ENCODE measurements around the gene NTPCR.

NTPCR gene

GRCh38 chr1:232942413-232943294 lies 7.8 kb upstream of the NTPCR start:
- no peak overlapping the region for H3K4me3 Mint-ChIP-seq
- H3K27ac Mint-ChIP-seq = no peak overlapping the region
- DNase-seq = no peak
- peaks cover 8% of the 10 kb centered on the region for H3K27me3 Mint-ChIP-seq
- H3K9me3 Mint-ChIP-seq = peaks cover 2% of the 10 kb centered on the region
- H3K36me3 Mint-ChIP-seq (ENCODE audit: low read depth) = no peaks in the 10 kb centered on the region
- H3K4me1 Mint-ChIP-seq (ENCODE audit: low read depth) = peaks cover 22% of the 10 kb centered on the region

- Mint-ChIP-seq H3K27ac (peak overlapping the region; percentile 85), H3K36me3 (ENCODE audit: low read depth) (no peaks in the 10 kb centered on the region), H3K9me3 (peaks cover 2% of the 10 kb centered on the region), H3K4me3 (peak overlapping the region; percentile 12), H3K27me3 (peaks cover 6% of the 10 kb centered on the region), H3K4me1 (ENCODE audit: low read depth) (peaks cover 22% of the 10 kb centered on the region)
- peak; percentile 45 for DNase-seq
These were observed 6.6 kb upstream of the NTPCR start for GRCh38 chr1:232943679-232944252.

GRCh38 chr1:232944347-232944746 lies 6.1 kb upstream of the NTPCR start:
- Mint-ChIP-seq H3K27ac (peak overlapping the region; percentile 85), H3K36me3 (ENCODE audit: low read depth) (no peaks in the 10 kb centered on the region), H3K4me3 (no peak overlapping the region), H3K27me3 (peaks cover 3% of the 10 kb centered on the region), H3K4me1 (ENCODE audit: low read depth) (peaks cover 25% of the 10 kb centered on the region), H3K9me3 (peaks cover 2% of the 10 kb centered on the region)
- no peak for DNase-seq

- H3K36me3 Mint-ChIP-seq (ENCODE audit: low read depth) = peaks cover 17% of the 10 kb centered on the region
- no peaks in the 10 kb centered on the region for H3K9me3 Mint-ChIP-seq
- no peaks in the 10 kb centered on the region for H3K27me3 Mint-ChIP-seq
- peak overlapping the region; percentile 95 for H3K27ac Mint-ChIP-seq
- no peak for DNase-seq
- peaks cover 38% of the 10 kb centered on the region for H3K4me1 Mint-ChIP-seq (ENCODE audit: low read depth)
- H3K4me3 Mint-ChIP-seq = peak overlapping the region; percentile 93
These were observed 695 bp upstream of the NTPCR start for GRCh38 chr1:232949636-232950196.

- H3K36me3 Mint-ChIP-seq (ENCODE audit: low read depth) = peaks cover 30% of the 10 kb centered on the region
- H3K9me3 Mint-ChIP-seq = no peaks in the 10 kb centered on the region
- peak overlapping the region; percentile 95 for H3K27ac Mint-ChIP-seq
- H3K27me3 Mint-ChIP-seq = no peaks in the 10 kb centered on the region
- peaks cover 35% of the 10 kb centered on the region for H3K4me1 Mint-ChIP-seq (ENCODE audit: low read depth)
- H3K4me3 Mint-ChIP-seq = peak overlapping the region; percentile 93
- peak; percentile 46 for DNase-seq
These were observed 769 bp downstream of the NTPCR start for GRCh38 chr1:232951180-232951579.

GRCh38 chr1:232951605-232952004 lies 1.2 kb downstream of the NTPCR start:
- Mint-ChIP-seq H3K27ac (no peak overlapping the region), H3K36me3 (ENCODE audit: low read depth) (peaks cover 34% of the 10 kb centered on the region), H3K4me1 (ENCODE audit: low read depth) (peaks cover 35% of the 10 kb centered on the region), H3K4me3 (peak overlapping the region; percentile 93), H3K27me3 (no peaks in the 10 kb centered on the region), H3K9me3 (no peaks in the 10 kb centered on the region)
- no peak for DNase-seq

- Mint-ChIP-seq H3K4me3 (peak overlapping the region; percentile 93), H3K9me3 (no peaks in the 10 kb centered on the region)
These were observed 2.4 kb downstream of the NTPCR start for GRCh38 chr1:232952514-232953499.

GRCh38 chr1:232954594-232955365 lies 4.4 kb downstream of the NTPCR start:
- no peak overlapping the region for H3K27ac Mint-ChIP-seq
- peaks cover 63% of the 10 kb centered on the region for H3K36me3 Mint-ChIP-seq (ENCODE audit: low read depth)
- peaks cover 7% of the 10 kb centered on the region for H3K9me3 Mint-ChIP-seq
- H3K27me3 Mint-ChIP-seq = no peaks in the 10 kb centered on the region
- no peak overlapping the region for H3K4me3 Mint-ChIP-seq
- H3K4me1 Mint-ChIP-seq (ENCODE audit: low read depth) = peaks cover 27% of the 10 kb centered on the region
- no peak for DNase-seq

More at GRCh38 chr1:232952514-232953499, 2.4 kb downstream of the NTPCR start:
- Mint-ChIP-seq H3K27ac (no peak overlapping the region), H3K27me3 (no peaks in the 10 kb centered on the region), H3K36me3 (ENCODE audit: low read depth) (peaks cover 45% of the 10 kb centered on the region), H3K4me1 (ENCODE audit: low read depth) (peaks cover 35% of the 10 kb centered on the region)
- DNase-seq = no peak

- no peaks in the 10 kb centered on the region for H3K27me3 Mint-ChIP-seq
- peaks cover 7% of the 10 kb centered on the region for H3K9me3 Mint-ChIP-seq
- DNase-seq = no peak
- no peak overlapping the region for H3K4me3 Mint-ChIP-seq
- H3K27ac Mint-ChIP-seq = no peak overlapping the region
- peaks cover 23% of the 10 kb centered on the region for H3K4me1 Mint-ChIP-seq (ENCODE audit: low read depth)
- H3K36me3 Mint-ChIP-seq (ENCODE audit: low read depth) = peaks cover 57% of the 10 kb centered on the region
These were observed 5.7 kb downstream of the NTPCR start for GRCh38 chr1:232956081-232956480.

- DNase-seq = no peak
- Mint-ChIP-seq H3K4me3 (no peak overlapping the region), H3K36me3 (ENCODE audit: low read depth) (peaks cover 64% of the 10 kb centered on the region), H3K9me3 (peaks cover 7% of the 10 kb centered on the region), H3K27ac (no peak overlapping the region), H3K4me1 (ENCODE audit: low read depth) (peaks cover 17% of the 10 kb centered on the region), H3K27me3 (no peaks in the 10 kb centered on the region)
These were observed 7.7 kb downstream of the NTPCR start for GRCh38 chr1:232958067-232958466.

GRCh38 chr1:232962761-232963745 lies 12.6 kb downstream of the NTPCR start:
- DNase-seq = no peak
- Mint-ChIP-seq H3K27ac (no peak overlapping the region), H3K36me3 (ENCODE audit: low read depth) (peaks cover 67% of the 10 kb centered on the region), H3K27me3 (no peaks in the 10 kb centered on the region), H3K4me3 (no peak overlapping the region), H3K4me1 (ENCODE audit: low read depth) (peaks cover 28% of the 10 kb centered on the region), H3K9me3 (peaks cover 6% of the 10 kb centered on the region)

GRCh38 chr1:232964601-232965000 lies 14.2 kb downstream of the NTPCR start:
- DNase-seq = no peak
- H3K4me1 Mint-ChIP-seq (ENCODE audit: low read depth) = peaks cover 28% of the 10 kb centered on the region
- H3K27me3 Mint-ChIP-seq = no peaks in the 10 kb centered on the region
- no peak overlapping the region for H3K27ac Mint-ChIP-seq
- H3K36me3 Mint-ChIP-seq (ENCODE audit: low read depth) = peaks cover 69% of the 10 kb centered on the region
- no peaks in the 10 kb centered on the region for H3K9me3 Mint-ChIP-seq
- no peak overlapping the region for H3K4me3 Mint-ChIP-seq
